ENCODE measurements around the gene USP17L27. TPM values are rescaled to one million over a fixed set of nuclear protein-coding genes. Genes with fewer than 3 reads are reported as not detected.
"Not testable (repeated sequence)": the region's sequence is repeated elsewhere in the genome, so short reads cannot be mapped to it uniquely, and the experiment has no call there.

Gene USP17L27, protein sequence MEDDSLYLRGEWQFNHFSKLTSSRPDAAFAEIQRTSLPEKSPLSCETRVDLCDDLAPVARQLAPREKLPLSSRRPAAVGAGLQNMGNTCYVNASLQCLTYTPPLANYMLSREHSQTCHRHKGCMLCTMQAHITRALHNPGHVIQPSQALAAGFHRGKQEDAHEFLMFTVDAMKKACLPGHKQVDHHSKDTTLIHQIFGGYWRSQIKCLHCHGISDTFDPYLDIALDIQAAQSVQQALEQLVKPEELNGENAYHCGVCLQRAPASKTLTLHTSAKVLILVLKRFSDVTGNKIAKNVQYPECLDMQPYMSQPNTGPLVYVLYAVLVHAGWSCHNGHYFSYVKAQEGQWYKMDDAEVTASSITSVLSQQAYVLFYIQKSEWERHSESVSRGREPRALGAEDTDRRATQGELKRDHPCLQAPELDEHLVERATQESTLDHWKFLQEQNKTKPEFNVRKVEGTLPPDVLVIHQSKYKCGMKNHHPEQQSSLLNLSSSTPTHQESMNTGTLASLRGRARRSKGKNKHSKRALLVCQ
- polyA plus RNA-seq (2013): not detected

DNA sequence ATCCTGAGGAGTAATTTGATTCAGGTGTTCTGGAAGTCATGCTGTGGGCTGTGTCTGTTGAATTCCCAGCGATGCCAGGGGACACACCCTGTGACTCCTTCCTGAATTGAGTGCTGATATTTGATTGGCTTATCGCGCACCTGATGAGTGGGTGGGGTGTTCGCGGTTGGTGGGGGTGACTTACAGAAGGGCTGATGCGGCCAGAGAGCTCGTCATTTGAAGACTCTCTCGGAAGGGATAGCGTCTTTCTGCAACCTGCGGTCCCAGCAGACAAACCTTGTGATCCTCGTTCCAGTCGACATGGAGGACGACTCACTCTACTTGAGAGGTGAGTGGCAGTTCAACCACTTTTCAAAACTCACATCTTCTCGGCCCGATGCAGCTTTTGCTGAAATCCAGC, at the start of gene USP17L27:
Gene USP17L27 (plus strand): TSS at position 301 of the 400 bp plus-strand sequence. CDS start 0 bp downstream, at position 301.
- H3K4me3 ChIP-seq (ENCODE audit: control insufficient read depth in 1 of 7, extremely low read depth in 1 of 7, insufficient read depth in 4 of 7, low read depth in 2 of 7, low read length in 6 of 7); DNase-seq; H3K9me3 ChIP-seq (ENCODE audit: control extremely low read depth in 1 of 5, control insufficient read depth in 4 of 5, insufficient read depth in 2 of 5, low read depth in 1 of 5, low read length in 4 of 5); H3K27me3 ChIP-seq (replicated peaks in 2 of 5; ENCODE audit: control insufficient read depth in 4 of 5, insufficient read depth in 5 of 5, low read length in 4 of 5); H3K27ac ChIP-seq (ENCODE audit: insufficient read depth in 1 of 2, low read depth in 1 of 2, low read length in 2 of 2, poor library complexity in 1 of 2, severe bottlenecking in 2 of 2); CTCF ChIA-PET; H3K4me1 ChIP-seq (ENCODE audit: control extremely low read depth in 1 of 4, control insufficient read depth in 4 of 4, insufficient read depth in 4 of 4, low read length in 3 of 4); H3K36me3 ChIP-seq (ENCODE audit: control insufficient read depth in 4 of 4, insufficient read depth in 4 of 4, low read length in 3 of 4); POLR2A ChIA-PET: not testable (repeated sequence)
- WGBS (ENCODE audit: insufficient coverage): no CpG with 5 or more reads among the region's 15 CpGs

- DNase-seq; CTCF ChIA-PET; H3K27ac ChIP-seq (ENCODE audit: insufficient read depth in 1 of 2, low read depth in 1 of 2, low read length in 2 of 2, poor library complexity in 1 of 2, severe bottlenecking in 2 of 2); H3K4me3 ChIP-seq (ENCODE audit: control insufficient read depth in 1 of 7, extremely low read depth in 1 of 7, insufficient read depth in 4 of 7, low read depth in 2 of 7, low read length in 6 of 7); H3K9me3 ChIP-seq (ENCODE audit: control extremely low read depth in 1 of 5, control insufficient read depth in 4 of 5, insufficient read depth in 2 of 5, low read depth in 1 of 5, low read length in 4 of 5); H3K36me3 ChIP-seq (ENCODE audit: control insufficient read depth in 4 of 4, insufficient read depth in 4 of 4, low read length in 3 of 4); POLR2A ChIA-PET; H3K27me3 ChIP-seq (replicated peaks in 2 of 5; ENCODE audit: control insufficient read depth in 4 of 5, insufficient read depth in 5 of 5, low read length in 4 of 5); H3K4me1 ChIP-seq (ENCODE audit: control extremely low read depth in 1 of 4, control insufficient read depth in 4 of 4, insufficient read depth in 4 of 4, low read length in 3 of 4): not testable (repeated sequence)
- no CpG with 5 or more reads among the region's 13 CpGs for WGBS (ENCODE audit: insufficient coverage)
Observed at GRCh38 chr4:9324191-9324590, 19.8 kb upstream of the USP17L27 start.

DNA sequence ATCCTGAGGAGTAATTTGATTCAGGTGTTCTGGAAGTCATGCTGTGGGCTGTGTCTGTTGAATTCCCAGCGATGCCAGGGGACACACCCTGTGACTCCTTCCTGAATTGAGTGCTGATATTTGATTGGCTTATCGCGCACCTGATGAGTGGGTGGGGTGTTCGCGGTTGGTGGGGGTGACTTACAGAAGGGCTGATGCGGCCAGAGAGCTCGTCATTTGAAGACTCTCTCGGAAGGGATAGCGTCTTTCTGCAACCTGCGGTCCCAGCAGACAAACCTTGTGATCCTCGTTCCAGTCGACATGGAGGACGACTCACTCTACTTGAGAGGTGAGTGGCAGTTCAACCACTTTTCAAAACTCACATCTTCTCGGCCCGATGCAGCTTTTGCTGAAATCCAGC, 19.1 kb upstream of the USP17L27 start, which contains the start of gene USP17L24:
Gene USP17L24 (plus strand): TSS at position 301 of the 400 bp plus-strand sequence. CDS start 0 bp downstream, at position 301.
- WGBS (ENCODE audit: insufficient coverage): no CpG with 5 or more reads among the region's 15 CpGs
- H3K9me3 ChIP-seq (ENCODE audit: control extremely low read depth in 1 of 5, control insufficient read depth in 4 of 5, insufficient read depth in 2 of 5, low read depth in 1 of 5, low read length in 4 of 5); DNase-seq; H3K4me3 ChIP-seq (ENCODE audit: control insufficient read depth in 1 of 7, extremely low read depth in 1 of 7, insufficient read depth in 4 of 7, low read depth in 2 of 7, low read length in 6 of 7); H3K27ac ChIP-seq (ENCODE audit: insufficient read depth in 1 of 2, low read depth in 1 of 2, low read length in 2 of 2, poor library complexity in 1 of 2, severe bottlenecking in 2 of 2); POLR2A ChIA-PET; H3K27me3 ChIP-seq (replicated peaks in 2 of 5; ENCODE audit: control insufficient read depth in 4 of 5, insufficient read depth in 5 of 5, low read length in 4 of 5); H3K4me1 ChIP-seq (ENCODE audit: control extremely low read depth in 1 of 4, control insufficient read depth in 4 of 4, insufficient read depth in 4 of 4, low read length in 3 of 4); H3K36me3 ChIP-seq (ENCODE audit: control insufficient read depth in 4 of 4, insufficient read depth in 4 of 4, low read length in 3 of 4); CTCF ChIA-PET: not testable (repeated sequence)

- H3K27ac ChIP-seq (ENCODE audit: insufficient read depth in 1 of 2, low read depth in 1 of 2, low read length in 2 of 2, poor library complexity in 1 of 2, severe bottlenecking in 2 of 2); DNase-seq; POLR2A ChIA-PET; H3K9me3 ChIP-seq (ENCODE audit: control extremely low read depth in 1 of 5, control insufficient read depth in 4 of 5, insufficient read depth in 2 of 5, low read depth in 1 of 5, low read length in 4 of 5); CTCF ChIA-PET; H3K27me3 ChIP-seq (replicated peaks in 2 of 5; ENCODE audit: control insufficient read depth in 4 of 5, insufficient read depth in 5 of 5, low read length in 4 of 5); H3K4me1 ChIP-seq (ENCODE audit: control extremely low read depth in 1 of 4, control insufficient read depth in 4 of 4, insufficient read depth in 4 of 4, low read length in 3 of 4); H3K36me3 ChIP-seq (ENCODE audit: control insufficient read depth in 4 of 4, insufficient read depth in 4 of 4, low read length in 3 of 4); H3K4me3 ChIP-seq (ENCODE audit: control insufficient read depth in 1 of 7, extremely low read depth in 1 of 7, insufficient read depth in 4 of 7, low read depth in 2 of 7, low read length in 6 of 7): not testable (repeated sequence)
- no CpG with 5 or more reads among the region's 15 CpGs for WGBS (ENCODE audit: insufficient coverage)
Observed at GRCh38 chr4:9329611-9330010, 14.3 kb upstream of the USP17L27 start, which contains the start of gene USP17L25. USP17L25 (plus strand) TSS chr4:9329911; CDS start chr4:9329911, 0 bp downstream.

DNA sequence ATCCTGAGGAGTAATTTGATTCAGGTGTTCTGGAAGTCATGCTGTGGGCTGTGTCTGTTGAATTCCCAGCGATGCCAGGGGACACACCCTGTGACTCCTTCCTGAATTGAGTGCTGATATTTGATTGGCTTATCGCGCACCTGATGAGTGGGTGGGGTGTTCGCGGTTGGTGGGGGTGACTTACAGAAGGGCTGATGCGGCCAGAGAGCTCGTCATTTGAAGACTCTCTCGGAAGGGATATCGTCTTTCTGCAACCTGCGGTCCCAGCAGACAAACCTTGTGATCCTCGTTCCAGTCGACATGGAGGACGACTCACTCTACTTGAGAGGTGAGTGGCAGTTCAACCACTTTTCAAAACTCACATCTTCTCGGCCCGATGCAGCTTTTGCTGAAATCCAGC, 9.6 kb upstream of the USP17L27 start, which contains the start of gene USP17L26:
Gene USP17L26 (plus strand): TSS at position 301 of the 400 bp plus-strand sequence. CDS start 0 bp downstream, at position 301.
- H3K4me1 ChIP-seq (ENCODE audit: control extremely low read depth in 1 of 4, control insufficient read depth in 4 of 4, insufficient read depth in 4 of 4, low read length in 3 of 4); POLR2A ChIA-PET; H3K36me3 ChIP-seq (ENCODE audit: control insufficient read depth in 4 of 4, insufficient read depth in 4 of 4, low read length in 3 of 4); H3K9me3 ChIP-seq (ENCODE audit: control extremely low read depth in 1 of 5, control insufficient read depth in 4 of 5, insufficient read depth in 2 of 5, low read depth in 1 of 5, low read length in 4 of 5); H3K27me3 ChIP-seq (replicated peaks in 2 of 5; ENCODE audit: control insufficient read depth in 4 of 5, insufficient read depth in 5 of 5, low read length in 4 of 5); H3K4me3 ChIP-seq (ENCODE audit: control insufficient read depth in 1 of 7, extremely low read depth in 1 of 7, insufficient read depth in 4 of 7, low read depth in 2 of 7, low read length in 6 of 7); CTCF ChIA-PET; DNase-seq; H3K27ac ChIP-seq (ENCODE audit: insufficient read depth in 1 of 2, low read depth in 1 of 2, low read length in 2 of 2, poor library complexity in 1 of 2, severe bottlenecking in 2 of 2): not testable (repeated sequence)
- no CpG with 5 or more reads among the region's 15 CpGs for WGBS (ENCODE audit: insufficient coverage)

DNA sequence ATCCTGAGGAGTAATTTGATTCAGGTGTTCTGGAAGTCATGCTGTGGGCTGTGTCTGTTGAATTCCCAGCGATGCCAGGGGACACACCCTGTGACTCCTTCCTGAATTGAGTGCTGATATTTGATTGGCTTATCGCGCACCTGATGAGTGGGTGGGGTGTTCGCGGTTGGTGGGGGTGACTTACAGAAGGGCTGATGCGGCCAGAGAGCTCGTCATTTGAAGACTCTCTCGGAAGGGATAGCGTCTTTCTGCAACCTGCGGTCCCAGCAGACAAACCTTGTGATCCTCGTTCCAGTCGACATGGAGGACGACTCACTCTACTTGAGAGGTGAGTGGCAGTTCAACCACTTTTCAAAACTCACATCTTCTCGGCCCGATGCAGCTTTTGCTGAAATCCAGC, 4.8 kb upstream of the USP17L27 start, which contains the start of gene USP17L5:
Gene USP17L5 (plus strand): TSS at position 301 of the 400 bp plus-strand sequence. CDS start 0 bp downstream, at position 301.
- POLR2A ChIA-PET: not testable (repeated sequence)

GRCh38 chr4:9348593-9348992, 4.6 kb downstream of the USP17L27 start, which contains the start of gene USP17L28:
USP17L28 (plus strand) TSS chr4:9348893; CDS start chr4:9348893, 0 bp downstream.
- CTCF ChIA-PET; DNase-seq; H3K27ac ChIP-seq (ENCODE audit: insufficient read depth in 1 of 2, low read depth in 1 of 2, low read length in 2 of 2, poor library complexity in 1 of 2, severe bottlenecking in 2 of 2); POLR2A ChIA-PET; H3K4me3 ChIP-seq (ENCODE audit: control insufficient read depth in 1 of 7, extremely low read depth in 1 of 7, insufficient read depth in 4 of 7, low read depth in 2 of 7, low read length in 6 of 7); H3K36me3 ChIP-seq (ENCODE audit: control insufficient read depth in 4 of 4, insufficient read depth in 4 of 4, low read length in 3 of 4); H3K9me3 ChIP-seq (ENCODE audit: control extremely low read depth in 1 of 5, control insufficient read depth in 4 of 5, insufficient read depth in 2 of 5, low read depth in 1 of 5, low read length in 4 of 5); H3K4me1 ChIP-seq (ENCODE audit: control extremely low read depth in 1 of 4, control insufficient read depth in 4 of 4, insufficient read depth in 4 of 4, low read length in 3 of 4); H3K27me3 ChIP-seq (replicated peaks in 2 of 5; ENCODE audit: control insufficient read depth in 4 of 5, insufficient read depth in 5 of 5, low read length in 4 of 5): not testable (repeated sequence)
- whole genome bisulfite sequencing (ENCODE audit: insufficient coverage): no CpG with 5 or more reads among the region's 15 CpGs

More for the DNA sequence above, 4.8 kb upstream of the USP17L27 start, which contains the start of gene USP17L5:
- H3K4me3 ChIP-seq (ENCODE audit: control insufficient read depth in 1 of 7, extremely low read depth in 1 of 7, insufficient read depth in 4 of 7, low read depth in 2 of 7, low read length in 6 of 7); CTCF ChIA-PET; H3K9me3 ChIP-seq (ENCODE audit: control extremely low read depth in 1 of 5, control insufficient read depth in 4 of 5, insufficient read depth in 2 of 5, low read depth in 1 of 5, low read length in 4 of 5); H3K36me3 ChIP-seq (ENCODE audit: control insufficient read depth in 4 of 4, insufficient read depth in 4 of 4, low read length in 3 of 4); H3K27me3 ChIP-seq (replicated peaks in 2 of 5; ENCODE audit: control insufficient read depth in 4 of 5, insufficient read depth in 5 of 5, low read length in 4 of 5); H3K27ac ChIP-seq (ENCODE audit: insufficient read depth in 1 of 2, low read depth in 1 of 2, low read length in 2 of 2, poor library complexity in 1 of 2, severe bottlenecking in 2 of 2); H3K4me1 ChIP-seq (ENCODE audit: control extremely low read depth in 1 of 4, control insufficient read depth in 4 of 4, insufficient read depth in 4 of 4, low read length in 3 of 4); DNase-seq: not testable (repeated sequence)
- no CpG with 5 or more reads among the region's 15 CpGs for WGBS (ENCODE audit: insufficient coverage)
